HCT116 (cell line): Measurements from ENCODE around the gene SEBOX. TPM values are rescaled to one million over a fixed set of nuclear protein-coding genes. Genes with fewer than 3 reads are reported as not detected.

Experiments
- ATAC-seq: fragments of 200-7000 bp; cut with Tn5 transposase; 2 replicates; pipeline ENCODE4 v1.9.1; 2020; ENCODE audit warnings: mild to moderate bottlenecking, moderate library complexity
- BruUV-seq: library from RNA; stranded (reverse); fragments of 400-500 nt; replicated peaks from 2 replicates; lab custom pipeline; 2021; lab: Mats Ljungman, UMichigan
- CTCF ChIA-PET: fragments of 300-600 bp; sonication (Branson Sonifier 250); formaldehyde crosslinking; loops from one replicate; lab custom pipeline; 2021; ENCODE audit warnings: antibody characterized with exemption; lab: Charles Lee
- POLR2A ChIA-PET: fragments of 300-600, 350-600 bp; sonication (Branson Sonifier 250); formaldehyde crosslinking; loops from one replicate; lab custom pipeline; 2021; ENCODE audit warnings: antibody characterized with exemption; lab: Charles Lee
- RAD21 ChIA-PET, 2 experiments: fragments of 300-600 bp; sonication (Branson Sonifier 250); formaldehyde crosslinking; loops; one replicate each; lab custom pipeline; 2023; ENCODE audit warnings: low total read pairs in 2 of 2; ENCODE audit not compliant: uncharacterized antibody in 2 of 2, unreplicated experiment in 2 of 2, low non-redundant PET in 1 of 2; lab: Charles Lee
- DNase-seq: peaks from one replicate; pipeline ENCODE4 v3.0.0-alpha.2; 2010; ENCODE audit warnings: low read depth, low spot score
- H2AFZ ChIP-seq: fragments of 200-600 bp; shearing (Covaris generic), sonication (generic); 2 replicates; pipeline ENCODE4 v1.6.1; 2017; ENCODE audit warnings: low read depth, mixed run types, mixed read lengths, antibody characterized with exemption, low read length; ENCODE audit not compliant: poor library complexity, severe bottlenecking
- H3K27ac ChIP-seq: 2 replicates; pipeline ENCODE4 v1.5.1; 2012; ENCODE audit warnings: low read depth, low read length
- H3K27me3 ChIP-seq: fragments of 200-600 bp; sonication (generic); 2 replicates; pipeline ENCODE4 v1.6.1; 2016; ENCODE audit warnings: mixed run types, low read length, mixed read lengths; ENCODE audit not compliant: insufficient read depth
- H3K36me3 ChIP-seq, 2 experiments: fragments of 200-500 bp in 1 of 2; fragments of 200-600 bp in 1 of 2; sonication (Bioruptor generic) in 1 of 2; sonication (generic) in 1 of 2; 2 replicates each; pipeline versions ENCODE4 v1.5.1 to v1.6.1; 2014 to 2016; ENCODE audit warnings: low read length in 2 of 2, inconsistent platforms in 1 of 2, mixed read lengths in 1 of 2, mixed run types in 1 of 2; ENCODE audit not compliant: insufficient read depth in 2 of 2, control insufficient read depth in 1 of 2
- H3K4me1 ChIP-seq, 2 experiments: fragments of 200-600 bp in 1 of 2; sonication (generic) in 1 of 2; 2 replicates each; pipeline versions ENCODE4 v1.5.1 to v1.6.1; 2012 to 2017; ENCODE audit warnings: low read length in 2 of 2, inconsistent platforms in 1 of 2, mild to moderate bottlenecking in 1 of 2, mixed read lengths in 1 of 2, mixed run types in 1 of 2, moderate library complexity in 1 of 2; ENCODE audit not compliant: insufficient read depth in 2 of 2, control insufficient read depth in 1 of 2
- H3K4me2 ChIP-seq: fragments of 200-600 bp; sonication (generic); 2 replicates; pipeline ENCODE4 v1.6.1; 2017; ENCODE audit warnings: mixed run types, low read length, mixed read lengths
- H3K4me3 ChIP-seq, 2 experiments: fragments of 200-600 bp in 1 of 2; sonication (generic) in 1 of 2; replicated peaks in 1 of 2; 2 replicates each; pipeline ENCODE4 v1.5.1; 2011 to 2016; ENCODE audit warnings: low read length in 2 of 2, control low read depth in 1 of 2, low read depth in 1 of 2, mild to moderate bottlenecking in 1 of 2, mixed read lengths in 1 of 2, mixed run types in 1 of 2
- H3K79me2 ChIP-seq: fragments of 200-600 bp; sonication (generic); 2 replicates; pipeline ENCODE4 v1.6.1; 2017; ENCODE audit warnings: mild to moderate bottlenecking, mixed run types, low read length, moderate library complexity, mixed read lengths; ENCODE audit not compliant: insufficient read depth
- H3K9ac ChIP-seq: fragments of 200-600 bp; sonication (generic); 2 replicates; pipeline ENCODE4 v1.6.1; 2016; ENCODE audit warnings: low read length, mixed read lengths
- H3K9me2 ChIP-seq: fragments of 200-600 bp; sonication (generic), shearing (Covaris generic); 2 replicates; pipeline ENCODE4 v1.6.1; 2017; ENCODE audit warnings: mixed run types, mild to moderate bottlenecking, moderate library complexity; ENCODE audit not compliant: insufficient read depth
- H3K9me3 ChIP-seq, 2 experiments: fragments of 200-500 bp in 1 of 2; fragments of 200-600 bp in 1 of 2; sonication (Bioruptor generic) in 1 of 2; sonication (generic) in 1 of 2; 2 replicates each; pipeline ENCODE4 v1.6.1; 2014 to 2017; ENCODE audit warnings: low read length in 2 of 2, mixed read lengths in 2 of 2, inconsistent platforms in 1 of 2, low read depth in 1 of 2, mild to moderate bottlenecking in 1 of 2, mixed run types in 1 of 2, moderate library complexity in 1 of 2; ENCODE audit not compliant: control insufficient read depth in 1 of 2, insufficient read depth in 1 of 2
- H4K20me1 ChIP-seq: fragments of 200-600 bp; sonication (generic), shearing (Covaris generic); 2 replicates; pipeline ENCODE4 v1.6.1; 2017; ENCODE audit warnings: mixed run types, mild to moderate bottlenecking, moderate library complexity; ENCODE audit not compliant: insufficient read depth
- ATF3 ChIP-seq: IDR thresholded peaks from 2 replicates; pipeline ENCODE4 v1.6.1; 2012
- CBX3 ChIP-seq: IDR thresholded peaks from 2 replicates; pipeline ENCODE4 v1.6.1; 2012; ENCODE audit warnings: low read depth
- CEBPB ChIP-seq: IDR thresholded peaks from 2 replicates; pipeline ENCODE4 v1.6.1; 2012; ENCODE audit warnings: low read depth
- EGR1 ChIP-seq: IDR thresholded peaks from 2 replicates; pipeline ENCODE4 v1.6.1; 2012; ENCODE audit warnings: low read depth
- ELF1 ChIP-seq: IDR thresholded peaks from 2 replicates; pipeline ENCODE4 v1.6.1; 2012; ENCODE audit warnings: low read depth, borderline replicate concordance
- EZH2phosphoT487 ChIP-seq: fragments of 200-600 bp; IDR thresholded peaks from 2 replicates; pipeline ENCODE4 v1.6.1; 2018; ENCODE audit warnings: antibody characterized with exemption, borderline replicate concordance
- FOSL1 ChIP-seq: IDR thresholded peaks from 2 replicates; pipeline ENCODE4 v1.6.1; 2012; ENCODE audit warnings: low read depth
- JUND ChIP-seq: IDR thresholded peaks from 2 replicates; pipeline ENCODE4 v1.6.1; 2012
- POLR2A ChIP-seq: IDR thresholded peaks from 2 replicates; pipeline ENCODE4 v1.7.0; 2011; ENCODE audit warnings: borderline replicate concordance; ENCODE audit not compliant: insufficient read depth, insufficient read length; ENCODE audit errors: extremely low read depth
- POLR2AphosphoS5 ChIP-seq: IDR thresholded peaks from 2 replicates; pipeline ENCODE4 v1.6.1; 2011; ENCODE audit warnings: mild to moderate bottlenecking, low read depth, low read length, moderate library complexity
- REST ChIP-seq: IDR thresholded peaks from 2 replicates; pipeline ENCODE4 v1.6.1; 2012; ENCODE audit warnings: low read depth
- SIN3A ChIP-seq: IDR thresholded peaks from 2 replicates; pipeline ENCODE4 v1.6.1; 2012; ENCODE audit warnings: low read depth
- SRF ChIP-seq: IDR thresholded peaks from 2 replicates; pipeline ENCODE4 v1.6.1; 2012; ENCODE audit warnings: low read depth
- TCF7L2 ChIP-seq: IDR thresholded peaks from 2 replicates; pipeline ENCODE4 v1.7.0; 2011; ENCODE audit warnings: borderline replicate concordance, inconsistent platforms; ENCODE audit not compliant: insufficient read depth, insufficient read length; ENCODE audit errors: extremely low read depth
- YY1 ChIP-seq: IDR thresholded peaks from 2 replicates; pipeline ENCODE4 v1.6.1; 2011; ENCODE audit warnings: low read length, low read depth, moderate library complexity, mild to moderate bottlenecking; ENCODE audit not compliant: insufficient replicate concordance; ENCODE audit errors: extremely low read depth
- ZBTB33 ChIP-seq: IDR thresholded peaks from 2 replicates; pipeline ENCODE4 v1.6.1; 2011; ENCODE audit warnings: mild to moderate bottlenecking, low read length, moderate library complexity; ENCODE audit not compliant: insufficient replicate concordance; ENCODE audit errors: extremely low read depth
- ZNF274 ChIP-seq: fragments of 200-500 bp; sonication (Bioruptor generic); IDR thresholded peaks from 2 replicates; pipeline ENCODE4 v1.6.1; 2014; ENCODE audit warnings: mild to moderate bottlenecking, low read depth, low read length, inconsistent platforms
- intact Hi-C: fragments of 100-400 bp; cut with micrococcal nuclease; formaldehyde crosslinking; loops from 2 replicates; pipeline ENCODE4 v1.10.0; 2022
- total RNA-seq: library from RNA; stranded (reverse); gene quantifications from one replicate; pipeline ENCODE4 v1.2.1, GENCODE V29; 2021; ENCODE audit not compliant: unreplicated experiment
- TF ChIP-seq, protein P1 (sequence below): IDR thresholded peaks from 2 replicates; pipeline ENCODE4 v1.6.1; 2012

Gene SEBOX
- total RNA-seq, 1 experiment from 2014 or later, result not detected

- Histone ChIP-seq H3K79me2 (no peaks in the 10 kb centered on the region), H3K4me3 (no peak overlapping the region), H3K4me1 (no peaks in the 10 kb centered on the region), H3K9me3 (no peaks in the 10 kb centered on the region), H3K27ac (no peak overlapping the region), H3K4me2 (no peak overlapping the region), H3K27me3 (no peaks in the 10 kb centered on the region)
- BruUV-seq, result no TSS peak
- intact Hi-C loops, result no loop called here
- POLR2A ChIA-PET, result no interaction called here
- DNase-seq, result no peak
- TF ChIP-seq ZNF274 (no peak), ELF1 (no peak), ATF3 (no peak), POLR2AphosphoS5 (no peak), ZBTB33 (no peak), FOSL1 (no peak), YY1 (no peak), JUND (no peak), REST (no peak), POLR2A (no peak), SIN3A (no peak), TCF7L2 (no peak), EZH2phosphoT487 (no peak), CBX3 (no peak), CEBPB (no peak), EGR1 (no peak), SRF (no peak)
- TF ChIP-seq, protein P1, sequence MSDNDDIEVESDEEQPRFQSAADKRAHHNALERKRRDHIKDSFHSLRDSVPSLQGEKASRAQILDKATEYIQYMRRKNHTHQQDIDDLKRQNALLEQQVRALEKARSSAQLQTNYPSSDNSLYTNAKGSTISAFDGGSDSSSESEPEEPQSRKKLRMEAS, result no peak
- TF ChIP-seq, all 23 proteins: peak for 0
- H2AFZ ChIP-seq, result no peak overlapping the region
- no peaks in the 10 kb centered on the region for H3K36me3 ChIP-seq
- no peak for ATAC-seq
- H4K20me1 ChIP-seq, result no peaks in the 10 kb centered on the region
- ChIA-PET CTCF (no interaction called here), RAD21 (no interaction called here)
- no peaks in the 10 kb centered on the region for H3K9me2 ChIP-seq
- H3K9ac ChIP-seq, result no peak overlapping the region
These were observed 19.5 kb upstream of the SEBOX start for GRCh38 chr17:28384281-28385036.
